H1 (cell line): ENCODE measurements around the gene TP53.

Experiments
- CTCF ChIP-seq, 3 experiments: IDR thresholded peaks; 1 replicate in 2 of 3; 2 replicates in 1 of 3; pipeline versions ENCODE4 v1.5.1 to v1.6.1; 2011; ENCODE audit warnings: low read length in 3 of 3, mild to moderate bottlenecking in 3 of 3, inconsistent platforms in 2 of 3, low read depth in 1 of 3, moderate library complexity in 1 of 3; ENCODE audit not compliant: insufficient read depth in 1 of 3; ENCODE audit errors: control extremely low read depth in 1 of 3
- ZNF274 ChIP-seq: IDR thresholded peaks from 2 replicates; pipeline ENCODE4 v1.7.0; 2012; ENCODE audit warnings: low read length, borderline replicate concordance; ENCODE audit errors: extremely low read depth

GRCh38 chr17:7712111-7712771 lies 25.0 kb upstream of the TP53 start:
- no peak for TF ChIP-seq ZNF274
- TF ChIP-seq CTCF (IDR thresholded peaks at IDR 0.05; ENCODE audit: control extremely low read depth in 1 of 3, insufficient read depth in 1 of 3, low read depth in 1 of 3, low read length in 3 of 3), result no peak
